Activated naive CD4-positive, alpha-beta T cell treated with anti-CD3 and anti-CD28 coated beads, Interleukin-2, amount 50 U/mL, for 72 hours (primary cell): Measurements from ENCODE around the gene SOX21. TPM values are rescaled to one million over a fixed set of nuclear protein-coding genes. Genes with fewer than 3 reads are reported as not detected.

ENCODE experiments used
- ATAC-seq, 2 donors: fragments of 150-1000 bp; cut with Tn5 transposase; 2 replicates each; pipeline ENCODE4 v1.10.0; 2021; ENCODE audit warnings: mild to moderate bottlenecking in 2 of 2, moderate library complexity in 2 of 2
- DNase-seq, 2 donors: peaks; one replicate each; pipeline ENCODE4 v3.0.0; 2021 to 2022; ENCODE audit warnings: low spot score in 2 of 2
- H3K27ac Mint-ChIP-seq, 2 donors: one replicate each; pipeline ENCODE4 v1.8.0; 2022; ENCODE audit warnings: mild to moderate bottlenecking in 2 of 2, mixed read lengths in 2 of 2
- H3K36me3 Mint-ChIP-seq, 2 donors: one replicate each; pipeline ENCODE4 v1.8.0; 2022; ENCODE audit warnings: mixed read lengths in 2 of 2
- H3K9me3 Mint-ChIP-seq, 2 donors: one replicate each; pipeline ENCODE4 v1.8.0; 2022; ENCODE audit warnings: mixed read lengths in 2 of 2
- total RNA-seq, 2 donors: library from RNA; stranded (reverse); gene quantifications; one replicate each; pipeline ENCODE4 v1.2.3, GENCODE V29; 2022

Gene SOX21
- total RNA-seq, 2 donors from 2014 or later: not detected

GRCh38 chr13:94711561-94712286, 621 bp downstream of the SOX21 start:
- Mint-ChIP-seq H3K27ac (no peak overlapping the region), H3K36me3 (peaks cover 0 to 19% of the 10 kb centered on the region in 2 donors), H3K9me3 (peaks cover 0 to 4% of the 10 kb centered on the region in 2 donors)
- peak; percentile 9 to 25 for ATAC-seq
- DNase-seq: no peak

- Mint-ChIP-seq H3K9me3 (peaks cover 0 to 4% of the 10 kb centered on the region in 2 donors), H3K36me3 (peaks cover 0 to 26% of the 10 kb centered on the region in 2 donors), H3K27ac (no peak overlapping the region)
- DNase-seq (no peak), ATAC-seq (peak; percentile 34 to 66)
Measured at GRCh38 chr13:94710881-94711560, 1.3 kb downstream of the SOX21 start.

GRCh38 chr13:94710065-94710781, 2.1 kb downstream of the SOX21 start:
- Mint-ChIP-seq H3K27ac (no peak overlapping the region), H3K9me3 (peaks cover 0 to 4% of the 10 kb centered on the region in 2 donors), H3K36me3 (peaks cover 0 to 29% of the 10 kb centered on the region in 2 donors)
- DNase-seq (no peak), ATAC-seq (no peak)

- H3K36me3 Mint-ChIP-seq: peaks cover 3 to 37% of the 10 kb centered on the region in 2 donors
- DNase-seq (no peak), ATAC-seq (no peak)
- H3K27ac Mint-ChIP-seq: peak overlapping the region in 1 of 2 donors; percentile 36
- peaks cover 0 to 4% of the 10 kb centered on the region in 2 donors for H3K9me3 Mint-ChIP-seq
Measured at GRCh38 chr13:94709001-94709834, 3.1 kb downstream of the SOX21 start.

- DNase-seq (no peak), ATAC-seq (no peak)
- H3K9me3 Mint-ChIP-seq: peaks cover 0 to 4% of the 10 kb centered on the region in 2 donors
- H3K36me3 Mint-ChIP-seq: peaks cover 12 to 47% of the 10 kb centered on the region in 2 donors
- peak overlapping the region in 1 of 2 donors; percentile 17 for H3K27ac Mint-ChIP-seq
Measured at GRCh38 chr13:94708031-94708859, 4.1 kb downstream of the SOX21 start.

GRCh38 chr13:94707400-94708021, 4.8 kb downstream of the SOX21 start:
- Mint-ChIP-seq H3K27ac (no peak overlapping the region), H3K36me3 (peaks cover 13 to 49% of the 10 kb centered on the region in 2 donors), H3K9me3 (peaks cover 0 to 4% of the 10 kb centered on the region in 2 donors)
- DNase-seq (no peak), ATAC-seq (no peak)

GRCh38 chr13:94706843-94707399, 5.4 kb downstream of the SOX21 start:
- peaks cover 0 to 4% of the 10 kb centered on the region in 2 donors for H3K9me3 Mint-ChIP-seq
- ATAC-seq: no peak
- DNase-seq: no peak
- no peak overlapping the region for H3K27ac Mint-ChIP-seq
- H3K36me3 Mint-ChIP-seq: peaks cover 13 to 55% of the 10 kb centered on the region in 2 donors

GRCh38 chr13:94706101-94706842, 6.1 kb downstream of the SOX21 start:
- H3K27ac Mint-ChIP-seq: no peak overlapping the region
- DNase-seq: no peak
- H3K9me3 Mint-ChIP-seq: peaks cover 0 to 4% of the 10 kb centered on the region in 2 donors
- ATAC-seq: no peak
- H3K36me3 Mint-ChIP-seq: peaks cover 13 to 59% of the 10 kb centered on the region in 2 donors

GRCh38 chr13:94705081-94706030, 7.0 kb downstream of the SOX21 start:
- DNase-seq: no peak
- ATAC-seq: no peak
- H3K9me3 Mint-ChIP-seq: peaks cover 0 to 4% of the 10 kb centered on the region in 2 donors
- peak overlapping the region in 1 of 2 donors; percentile 72 for H3K27ac Mint-ChIP-seq
- peaks cover 13 to 57% of the 10 kb centered on the region in 2 donors for H3K36me3 Mint-ChIP-seq

GRCh38 chr13:94704377-94705080, 7.8 kb downstream of the SOX21 start:
- peak overlapping the region in 1 of 2 donors; percentile 72 for H3K27ac Mint-ChIP-seq
- H3K36me3 Mint-ChIP-seq: peaks cover 13 to 57% of the 10 kb centered on the region in 2 donors
- no peak for ATAC-seq
- DNase-seq: no peak
- peaks cover 0 to 4% of the 10 kb centered on the region in 2 donors for H3K9me3 Mint-ChIP-seq

- H3K9me3 Mint-ChIP-seq: peaks cover 0 to 4% of the 10 kb centered on the region in 2 donors
- H3K36me3 Mint-ChIP-seq: peaks cover 13 to 58% of the 10 kb centered on the region in 2 donors
- DNase-seq (no peak), ATAC-seq (no peak)
- H3K27ac Mint-ChIP-seq: peak overlapping the region in 1 of 2 donors; percentile 45
Measured at GRCh38 chr13:94703721-94704314, 8.5 kb downstream of the SOX21 start.

GRCh38 chr13:94703271-94703670, 9.1 kb downstream of the SOX21 start:
- peaks cover 13 to 56% of the 10 kb centered on the region in 2 donors for H3K36me3 Mint-ChIP-seq
- no peak for DNase-seq
- ATAC-seq: no peak
- H3K9me3 Mint-ChIP-seq: peaks cover 0 to 4% of the 10 kb centered on the region in 2 donors
- peak overlapping the region in 1 of 2 donors; percentile 45 for H3K27ac Mint-ChIP-seq
